ENCODE data around the gene ZNF583. TPM values are rescaled to one million over a fixed set of nuclear protein-coding genes. Genes with fewer than 3 reads are reported as not detected.

The ZNF583 gene
- total and polyA plus RNA-seq, 2 of the 8 experiments (the other 6 are each of a cell fraction or from before 2014, with no cell fraction given) = 0.48 to 2.8 TPM

- TF ChIP-seq TCF12 (IDR thresholded peaks at IDR 0.05; ENCODE audit: low read depth, low read length) (no peak), JUND (IDR thresholded peaks at IDR 0.05; ENCODE audit: low read length) (no peak), YY1 (IDR thresholded peaks at IDR 0.05; ENCODE audit: low read depth, low read length) (no peak)
Measured at GRCh38 chr19:56383826-56384605, 20.1 kb upstream of the ZNF583 start (continued).

Data from H1 (cell line).